ENCODE measurements around the gene SENP1. TPM values are rescaled to one million over a fixed set of nuclear protein-coding genes. Genes with fewer than 3 reads are reported as not detected.

Gene SENP1
- total RNA-seq, 4 donors from 2014 or later, result 2.2 to 20.3 (median 10.5) TPM

- Histone ChIP-seq H3K27ac (no peak overlapping the region), H3K36me3 (no peaks in the 10 kb centered on the region), H3K4me3 (no peak overlapping the region), H3K27me3 (peaks cover 64% of the 10 kb centered on the region), H3K4me1 (peaks cover 2 to 6% (median 3%) of the 10 kb centered on the region in 4 donors), H3K9me3 (no peaks in the 10 kb centered on the region)
- DNase-seq, result no peak
- TF ChIP-seq CTCF (IDR thresholded peaks at IDR 0.05) (no peak), POLR2AphosphoS5 (IDR thresholded peaks at IDR 0.05) (no peak), EP300 (IDR thresholded peaks at IDR 0.05; ENCODE audit: low read depth) (no peak), POLR2A (IDR thresholded peaks at IDR 0.05) (no peak)
- intact Hi-C loops (cut with DNase I; ENCODE audit: low total_unique reads) (no loop called here), in situ Hi-C loops (cut with MboI; ENCODE audit: low pct_ligation_motif_present in 1 of 4, low pct_unique_long_range_greater_than_20kb in 1 of 4, low sequenced_read_pairs in 3 of 4) (no loop called here)
- WGBS, 2 donors (ENCODE audit: low coverage in 1 of 2), result 84% methylated on average over 1 of the region's 1 CpG; no CpG with 5 or more reads in 1 of the 2 donors
Measured at GRCh38 chr12:48009471-48009870, 96.4 kb downstream of the SENP1 start.

- Histone ChIP-seq H3K9me3 (no peaks in the 10 kb centered on the region), H3K4me1 (peaks cover 6 to 11% (median 9%) of the 10 kb centered on the region in 4 donors), H3K27ac (no peak overlapping the region), H3K36me3 (no peaks in the 10 kb centered on the region), H3K27me3 (peaks cover 69% of the 10 kb centered on the region), H3K4me3 (no peak overlapping the region)
- DNase-seq, result no peak
- in situ Hi-C loops (cut with MboI; ENCODE audit: low pct_ligation_motif_present in 1 of 4, low pct_unique_long_range_greater_than_20kb in 1 of 4, low sequenced_read_pairs in 3 of 4), result no loop called here
- intact Hi-C loops (cut with DNase I; ENCODE audit: low total_unique reads), result no loop called here
- WGBS, 2 donors (ENCODE audit: low coverage in 1 of 2), result 82 to 87% methylated on average over 4 of the region's 4 CpGs
- TF ChIP-seq POLR2AphosphoS5 (IDR thresholded peaks at IDR 0.05), result no peak
- TF ChIP-seq CTCF (IDR thresholded peaks at IDR 0.05), result no peak
Measured at GRCh38 chr12:48008950-48009349, 96.9 kb downstream of the SENP1 start.

- H3K27me3 ChIP-seq, result peaks cover 75% of the 10 kb centered on the region
- peaks cover 12 to 17% (median 15%) of the 10 kb centered on the region in 4 donors for H3K4me1 ChIP-seq
- no peak for DNase-seq
- no peak for TF ChIP-seq POLR2AphosphoS5 (IDR thresholded peaks at IDR 0.05)
- TF ChIP-seq EP300 (IDR thresholded peaks at IDR 0.05; ENCODE audit: low read depth), result no peak
- no peak for TF ChIP-seq POLR2A (IDR thresholded peaks at IDR 0.05)
- no peaks in the 10 kb centered on the region for H3K36me3 ChIP-seq
- no peak overlapping the region for H3K4me3 ChIP-seq
- no peak overlapping the region for H3K27ac ChIP-seq
- in situ Hi-C loops (cut with MboI; ENCODE audit: low pct_ligation_motif_present in 1 of 4, low pct_unique_long_range_greater_than_20kb in 1 of 4, low sequenced_read_pairs in 3 of 4), result no loop called here
- intact Hi-C loops (cut with DNase I; ENCODE audit: low total_unique reads), result no loop called here
- no peaks in the 10 kb centered on the region for H3K9me3 ChIP-seq
- 69 to 76% methylated on average over 2 of the region's 2 CpGs for WGBS, 2 donors (ENCODE audit: low coverage in 1 of 2)
Measured at GRCh38 chr12:48008349-48008748, 97.5 kb downstream of the SENP1 start.

GRCh38 chr12:48007206-48007605, 98.7 kb downstream of the SENP1 start:
- TF ChIP-seq POLR2A (IDR thresholded peaks at IDR 0.05), result no peak
- TF ChIP-seq CTCF (IDR thresholded peaks at IDR 0.05), result no peak
- no peak for TF ChIP-seq EP300 (IDR thresholded peaks at IDR 0.05; ENCODE audit: low read depth)
- TF ChIP-seq POLR2AphosphoS5 (IDR thresholded peaks at IDR 0.05), result no peak
- DNase-seq, result no peak
- H3K36me3 ChIP-seq, result no peaks in the 10 kb centered on the region
- H3K27me3 ChIP-seq, result peaks cover 86% of the 10 kb centered on the region
- H3K4me3 ChIP-seq, result no peak overlapping the region
- peaks cover 23 to 28% (median 25%) of the 10 kb centered on the region in 4 donors for H3K4me1 ChIP-seq
- WGBS, 2 donors (ENCODE audit: low coverage in 1 of 2), result 80 to 90% methylated on average over 3 to 4 of the region's 4 CpGs
- no peak overlapping the region for H3K27ac ChIP-seq
- in situ Hi-C loops (cut with MboI; ENCODE audit: low pct_ligation_motif_present in 1 of 4, low pct_unique_long_range_greater_than_20kb in 1 of 4, low sequenced_read_pairs in 3 of 4), result no loop called here
- intact Hi-C loops (cut with DNase I; ENCODE audit: low total_unique reads), result no loop called here
- no peaks in the 10 kb centered on the region for H3K9me3 ChIP-seq

- no peak for TF ChIP-seq CTCF (IDR thresholded peaks at IDR 0.05)
- TF ChIP-seq POLR2A (IDR thresholded peaks at IDR 0.05), result no peak
- TF ChIP-seq POLR2AphosphoS5 (IDR thresholded peaks at IDR 0.05), result no peak
- no peak for TF ChIP-seq EP300 (IDR thresholded peaks at IDR 0.05; ENCODE audit: low read depth)
- H3K36me3 ChIP-seq, result no peaks in the 10 kb centered on the region
- no peaks in the 10 kb centered on the region for H3K9me3 ChIP-seq
- H3K4me1 ChIP-seq, result peaks cover 28 to 44% (median 40%) of the 10 kb centered on the region in 4 donors
- no peak overlapping the region for H3K27ac ChIP-seq
- H3K27me3 ChIP-seq, result peaks cover 95% of the 10 kb centered on the region
- intact Hi-C loops (cut with DNase I; ENCODE audit: low total_unique reads), result no loop called here
- H3K4me3 ChIP-seq, result no peak overlapping the region
- in situ Hi-C loops (cut with MboI; ENCODE audit: low pct_ligation_motif_present in 1 of 4, low pct_unique_long_range_greater_than_20kb in 1 of 4, low sequenced_read_pairs in 3 of 4), result no loop called here
- DNase-seq, result no peak
Measured at GRCh38 chr12:48005750-48006021, 100.2 kb downstream of the SENP1 start.
